Retina (tissue), 1 donor: Measurements from ENCODE around the gene PEX10.

ENCODE experiments used
- DNase-seq: peaks from one replicate; pipeline ENCODE4 v3.0.0-alpha.2; 2016

Gene PEX10

GRCh38 chr1:2404142-2404889 is 8.0 kb downstream of the PEX10 start:
- DNase-seq: no peak

GRCh38 chr1:2403273-2403672 is 9.1 kb downstream of the PEX10 start:
- DNase-seq: no peak

GRCh38 chr1:2402420-2402819 is 9.9 kb downstream of the PEX10 start:
- DNase-seq: no peak

GRCh38 chr1:2400950-2401649 is 11.3 kb downstream of the PEX10 start:
- DNase-seq: no peak

- no peak for DNase-seq
These were observed 11.8 kb downstream of the PEX10 start for GRCh38 chr1:2400576-2400909.

GRCh38 chr1:2399890-2400575 is 12.3 kb downstream of the PEX10 start:
- DNase-seq: no peak

- no peak for DNase-seq
These were observed 13.5 kb downstream of the PEX10 start for GRCh38 chr1:2398871-2399270.

- no peak for DNase-seq
These were observed 15.2 kb downstream of the PEX10 start for GRCh38 chr1:2397007-2397679.

GRCh38 chr1:2396476-2396875 is 15.9 kb downstream of the PEX10 start:
- no peak for DNase-seq

- no peak for DNase-seq
These were observed 16.3 kb downstream of the PEX10 start for GRCh38 chr1:2396059-2396458.

GRCh38 chr1:2395245-2395644 is 17.1 kb downstream of the PEX10 start:
- DNase-seq: no peak

GRCh38 chr1:2394761-2395160 is 17.6 kb downstream of the PEX10 start:
- no peak for DNase-seq

- no peak for DNase-seq
These were observed 18.1 kb downstream of the PEX10 start for GRCh38 chr1:2394220-2394619.

- no peak for DNase-seq
These were observed 18.9 kb downstream of the PEX10 start for GRCh38 chr1:2393471-2393877.

- no peak for DNase-seq
These were observed 19.7 kb downstream of the PEX10 start for GRCh38 chr1:2392686-2393085.

GRCh38 chr1:2391931-2392509 is 20.3 kb downstream of the PEX10 start:
- DNase-seq: no peak

GRCh38 chr1:2391041-2391930 is 21.1 kb downstream of the PEX10 start, which contains the start of the genes MORN1 and RER1:
Gene MORN1, minus strand, starts transcription at chr1:2391554. Its CDS starts 21 bp downstream, at chr1:2391533.
Gene RER1, plus strand, starts transcription at chr1:2391841. Its CDS starts 3,950 bp downstream, at chr1:2395791.
- DNase-seq: peak; percentile 98

GRCh38 chr1:2389644-2390043 is 22.7 kb downstream of the PEX10 start:
- DNase-seq: no peak

- no peak for DNase-seq
These were observed 24.1 kb downstream of the PEX10 start for GRCh38 chr1:2388004-2388913.
